Liver (tissue), 9 donors: ENCODE results near the gene OR11H6. TPM values are rescaled to one million over a fixed set of nuclear protein-coding genes. Genes with fewer than 3 reads are reported as not detected.
"Not testable (repeated sequence)": the region's sequence is repeated elsewhere in the genome, so short reads cannot be mapped to it uniquely, and the experiment has no call there.

Experiments used
- DNase-seq: peaks from one replicate; pipeline ENCODE4 v3.0.0-alpha.2; 2017; ENCODE audit warnings: low spot score
- H3K27ac ChIP-seq, 2 donors: one replicate each; pipeline ENCODE4 v1.7.0; 2013; ENCODE audit warnings: inconsistent platforms in 2 of 2, low read length in 2 of 2, control low read depth in 1 of 2, low read depth in 1 of 2, mild to moderate bottlenecking in 1 of 2
- H3K27me3 ChIP-seq, 4 donors: one replicate each; pipeline versions ENCODE4 v1.6.1 to v1.7.0; 2013; ENCODE audit warnings: low read length in 3 of 4, inconsistent platforms in 1 of 4, mild to moderate bottlenecking in 1 of 4, moderate library complexity in 1 of 4; ENCODE audit not compliant: control insufficient read depth in 4 of 4, insufficient read depth in 4 of 4
- H3K36me3 ChIP-seq, 4 donors: one replicate each; pipeline versions ENCODE4 v1.6.1 to v1.7.0; 2013; ENCODE audit warnings: low read length in 3 of 4, mild to moderate bottlenecking in 3 of 4, low read depth in 1 of 4, moderate library complexity in 1 of 4; ENCODE audit not compliant: control insufficient read depth in 4 of 4, insufficient read depth in 3 of 4
- H3K4me1 ChIP-seq, 4 donors: one replicate each; pipeline versions ENCODE4 v1.6.1 to v1.7.0; 2013; ENCODE audit warnings: low read length in 3 of 4, mild to moderate bottlenecking in 3 of 4, moderate library complexity in 1 of 4; ENCODE audit not compliant: control insufficient read depth in 4 of 4, insufficient read depth in 4 of 4
- H3K4me3 ChIP-seq, 3 donors: one replicate each; pipeline versions ENCODE4 v1.6.1 to v1.7.0; 2013; ENCODE audit warnings: low read length in 3 of 3, control low read depth in 1 of 3, low read depth in 1 of 3, mild to moderate bottlenecking in 1 of 3
- H3K9ac ChIP-seq, 2 donors: one replicate each; pipeline ENCODE4 v1.7.0; 2013; ENCODE audit warnings: low read length in 2 of 2, mild to moderate bottlenecking in 2 of 2, moderate library complexity in 2 of 2, control low read depth in 1 of 2, low read depth in 1 of 2
- H3K9me3 ChIP-seq, 4 donors: one replicate each; pipeline versions ENCODE4 v1.6.1 to v1.7.0; 2013; ENCODE audit warnings: low read length in 3 of 4; ENCODE audit not compliant: control insufficient read depth in 4 of 4
- CTCF ChIP-seq: fragments of 150-350 bp; IDR thresholded peaks from 2 replicates; pipeline ENCODE4 v1.5.1; 2017; ENCODE audit warnings: improper control_type of control experiment, low read depth, low read length; ENCODE audit not compliant: missing input control
- EGR1 ChIP-seq, 2 donors: IDR thresholded peaks; 2 replicates each; pipeline ENCODE4 v1.6.1; 2016 to 2018; ENCODE audit warnings: antibody characterized with exemption in 2 of 2, low read depth in 2 of 2
- FOXA2 ChIP-seq: IDR thresholded peaks from 2 replicates; pipeline ENCODE4 v1.6.1; 2016; ENCODE audit warnings: antibody characterized with exemption
- HNF4A ChIP-seq, 2 donors: conservative IDR thresholded peaks; 2 replicates each; pipeline ENCODE4 v1.6.1; 2016; ENCODE audit warnings: antibody characterized with exemption in 2 of 2, mild to moderate bottlenecking in 2 of 2
- HNF4G ChIP-seq: IDR thresholded peaks from 2 replicates; pipeline ENCODE4 v1.6.1; 2016; ENCODE audit warnings: antibody characterized with exemption
- RAD21 ChIP-seq, 2 donors: IDR thresholded peaks; 2 replicates each; pipeline ENCODE4 v1.6.1; 2016; ENCODE audit warnings: antibody characterized with exemption in 2 of 2, mild to moderate bottlenecking in 2 of 2
- RXRA ChIP-seq, 2 donors: IDR thresholded peaks; 2 replicates each; pipeline ENCODE4 v1.6.1; 2017 to 2018; ENCODE audit warnings: antibody characterized with exemption in 2 of 2, mild to moderate bottlenecking in 1 of 2
- SP1 ChIP-seq: IDR thresholded peaks from 2 replicates; pipeline ENCODE4 v1.6.1; 2018; ENCODE audit warnings: antibody characterized with exemption, mild to moderate bottlenecking
- WGBS: extraction: QIAGEN DNeasy Blood & Tissue Kit; methylation state at CpG from one replicate; pipeline ENCODE4 v1.1.7; 2013; 5-methylcytosine and 5-hydroxymethylcytosine counted together
- polyA plus RNA-seq, 2 donors: library from polyadenylated mRNA; stranded (reverse) in 1 of 2; unstranded in 1 of 2; fragments of 200-250 nt in 1 of 2; fragments of >200 nt in 1 of 2; fragmentation: Nextera tagmentation in 1 of 2; extraction: Ambion mirVana in 1 of 2; gene quantifications; one replicate each; pipeline versions ENCODE4 v1.2.1 to v1.2.3, GENCODE V29; 2013 to 2015
- total RNA-seq, 2 donors: library from RNA; depleted of rRNA; stranded (reverse); fragments of >200 nt; gene quantifications; one replicate each; pipeline ENCODE4 v1.2.3, GENCODE V29; 2014
- TF ChIP-seq, protein P1 (sequence below): IDR thresholded peaks from 2 replicates; pipeline ENCODE4 v1.6.1; 2016; ENCODE audit warnings: antibody characterized with exemption, mild to moderate bottlenecking
- TF ChIP-seq, protein P2 (sequence below): IDR thresholded peaks from 2 replicates; pipeline ENCODE4 v1.6.1; 2016; ENCODE audit warnings: antibody characterized with exemption
- donor health status: healthy.
- donor health status: healthy.
- donor health status: healthy.
- donor health status: healthy.
- donor health status: healthy.

Gene OR11H6
- total and polyA plus RNA-seq, 4 donors: not detected

DNA sequence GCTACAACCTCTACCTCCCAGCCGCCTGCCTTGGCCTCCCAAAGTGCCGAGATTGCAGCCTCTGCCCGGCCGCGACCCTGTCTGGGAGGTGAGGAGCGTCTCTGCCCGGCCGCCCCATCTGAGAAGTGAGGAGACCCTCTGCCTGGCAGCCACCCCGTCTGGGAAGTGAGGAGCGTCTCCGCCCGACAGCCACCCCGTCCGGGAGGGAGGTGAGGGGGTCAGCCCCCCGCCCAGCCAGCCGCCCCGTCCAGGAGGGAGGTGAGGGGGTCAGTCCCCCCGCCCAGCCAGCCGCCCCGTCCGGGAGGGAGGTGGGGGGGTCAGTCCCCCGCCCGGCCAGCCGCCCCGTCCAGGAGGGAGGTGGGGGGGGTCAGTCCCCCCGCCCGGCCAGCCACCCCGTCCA lies 11.1 kb upstream of the OR11H6 start:
- WGBS: 92% methylated on average over 28 of the region's 28 CpGs
- not testable (repeated sequence) for DNase-seq, H3K9me3 ChIP-seq, H3K36me3 ChIP-seq, H3K4me3 ChIP-seq, H3K27me3 ChIP-seq, H3K4me1 ChIP-seq, H3K9ac ChIP-seq, H3K27ac ChIP-seq

DNA sequence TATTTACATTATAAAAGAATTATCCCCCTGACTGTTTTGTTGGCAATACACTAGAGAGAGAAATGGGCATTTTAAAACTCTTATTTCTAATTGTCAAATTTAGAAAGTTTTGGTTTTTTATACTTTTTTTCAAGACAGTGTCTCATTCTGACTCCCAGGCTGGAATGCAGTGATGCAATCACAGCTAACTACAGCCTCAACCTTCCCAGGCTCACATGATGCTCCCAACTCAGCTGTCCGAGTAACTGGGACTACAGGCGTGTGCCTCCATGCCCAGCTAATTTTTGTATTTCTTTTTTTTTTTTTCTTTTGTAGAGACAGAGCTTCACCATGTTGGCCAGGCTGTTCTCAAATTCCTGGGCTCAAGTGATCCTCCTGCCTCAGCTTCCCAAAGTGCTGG lies 8.3 kb upstream of the OR11H6 start:
- H3K36me3 ChIP-seq: no peaks in the 10 kb centered on the region
- 78% methylated on average over 2 of the region's 2 CpGs for WGBS
- TF ChIP-seq RAD21 (IDR thresholded peaks at IDR 0.05) (no peak), RXRA (IDR thresholded peaks at IDR 0.05) (no peak), EGR1 (IDR thresholded peaks at IDR 0.05; ENCODE audit: low read depth in 2 of 2) (no peak)
- TF ChIP-seq, protein P1, sequence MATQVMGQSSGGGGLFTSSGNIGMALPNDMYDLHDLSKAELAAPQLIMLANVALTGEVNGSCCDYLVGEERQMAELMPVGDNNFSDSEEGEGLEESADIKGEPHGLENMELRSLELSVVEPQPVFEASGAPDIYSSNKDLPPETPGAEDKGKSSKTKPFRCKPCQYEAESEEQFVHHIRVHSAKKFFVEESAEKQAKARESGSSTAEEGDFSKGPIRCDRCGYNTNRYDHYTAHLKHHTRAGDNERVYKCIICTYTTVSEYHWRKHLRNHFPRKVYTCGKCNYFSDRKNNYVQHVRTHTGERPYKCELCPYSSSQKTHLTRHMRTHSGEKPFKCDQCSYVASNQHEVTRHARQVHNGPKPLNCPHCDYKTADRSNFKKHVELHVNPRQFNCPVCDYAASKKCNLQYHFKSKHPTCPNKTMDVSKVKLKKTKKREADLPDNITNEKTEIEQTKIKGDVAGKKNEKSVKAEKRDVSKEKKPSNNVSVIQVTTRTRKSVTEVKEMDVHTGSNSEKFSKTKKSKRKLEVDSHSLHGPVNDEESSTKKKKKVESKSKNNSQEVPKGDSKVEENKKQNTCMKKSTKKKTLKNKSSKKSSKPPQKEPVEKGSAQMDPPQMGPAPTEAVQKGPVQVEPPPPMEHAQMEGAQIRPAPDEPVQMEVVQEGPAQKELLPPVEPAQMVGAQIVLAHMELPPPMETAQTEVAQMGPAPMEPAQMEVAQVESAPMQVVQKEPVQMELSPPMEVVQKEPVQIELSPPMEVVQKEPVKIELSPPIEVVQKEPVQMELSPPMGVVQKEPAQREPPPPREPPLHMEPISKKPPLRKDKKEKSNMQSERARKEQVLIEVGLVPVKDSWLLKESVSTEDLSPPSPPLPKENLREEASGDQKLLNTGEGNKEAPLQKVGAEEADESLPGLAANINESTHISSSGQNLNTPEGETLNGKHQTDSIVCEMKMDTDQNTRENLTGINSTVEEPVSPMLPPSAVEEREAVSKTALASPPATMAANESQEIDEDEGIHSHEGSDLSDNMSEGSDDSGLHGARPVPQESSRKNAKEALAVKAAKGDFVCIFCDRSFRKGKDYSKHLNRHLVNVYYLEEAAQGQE: no peak
- TF ChIP-seq, protein P2, sequence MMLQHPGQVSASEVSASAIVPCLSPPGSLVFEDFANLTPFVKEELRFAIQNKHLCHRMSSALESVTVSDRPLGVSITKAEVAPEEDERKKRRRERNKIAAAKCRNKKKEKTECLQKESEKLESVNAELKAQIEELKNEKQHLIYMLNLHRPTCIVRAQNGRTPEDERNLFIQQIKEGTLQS: no peak
- H3K4me1 ChIP-seq: no peaks in the 10 kb centered on the region
- no peaks in the 10 kb centered on the region for H3K27me3 ChIP-seq
- H3K9ac ChIP-seq: no peak overlapping the region
- H3K27ac ChIP-seq: no peak overlapping the region
- no peak for DNase-seq
- no peak overlapping the region for H3K4me3 ChIP-seq
- H3K9me3 ChIP-seq: no peaks in the 10 kb centered on the region

DNA sequence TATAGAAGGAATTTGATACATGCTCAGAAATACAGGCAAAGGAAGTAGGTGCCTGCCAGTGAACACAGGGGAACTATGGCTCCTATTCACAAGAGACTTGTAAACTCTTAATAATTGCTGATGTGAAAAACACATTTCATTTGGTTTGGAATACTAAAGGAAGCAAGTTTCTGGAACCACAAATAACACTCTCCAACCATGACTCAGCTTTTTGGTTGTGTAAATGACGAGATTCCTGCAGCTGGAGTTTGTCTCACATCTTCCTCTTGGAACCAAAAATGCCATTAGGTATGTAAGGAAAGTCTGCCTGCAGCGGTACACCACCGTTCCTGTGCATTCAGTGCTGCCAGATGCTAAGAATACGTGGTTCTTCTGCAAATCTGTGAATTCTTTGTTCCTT lies 4.5 kb upstream of the OR11H6 start:
- no peak overlapping the region for H3K9ac ChIP-seq
- no peaks in the 10 kb centered on the region for H3K4me1 ChIP-seq
- DNase-seq: no peak
- TF ChIP-seq HNF4A (conservative IDR thresholded peaks at IDR 0.05): no peak
- WGBS: 53% methylated on average over 4 of the region's 4 CpGs
- H3K27ac ChIP-seq: no peak overlapping the region
- H3K4me3 ChIP-seq: no peak overlapping the region
- no peaks in the 10 kb centered on the region for H3K36me3 ChIP-seq
- no peaks in the 10 kb centered on the region for H3K9me3 ChIP-seq
- no peaks in the 10 kb centered on the region for H3K27me3 ChIP-seq

GRCh38 chr14:20228681-20229080 lies 5.2 kb downstream of the OR11H6 start, which contains the start of gene OR11H7:
TSS of gene OR11H7 (plus strand) at chr14:20228981.
- 52% methylated on average over 1 of the region's 1 CpG for WGBS
- Histone ChIP-seq H3K9ac (no peak within 1 kb of the TSS), H3K36me3 (no peaks in the 10 kb centered on the region), H3K27me3 (no peaks in the 10 kb centered on the region), H3K4me3 (no peak within 1 kb of the TSS), H3K4me1 (no peaks in the 10 kb centered on the region), H3K9me3 (peaks cover 0 to 7% (median 6%) of the 10 kb centered on the region in 4 donors), H3K27ac (no peak within 1 kb of the TSS)
- TF ChIP-seq SP1 (no peak), HNF4G (no peak), CTCF (no peak), FOXA2 (no peak)
- TF ChIP-seq, protein P1: no peak
- DNase-seq: no peak

DNA sequence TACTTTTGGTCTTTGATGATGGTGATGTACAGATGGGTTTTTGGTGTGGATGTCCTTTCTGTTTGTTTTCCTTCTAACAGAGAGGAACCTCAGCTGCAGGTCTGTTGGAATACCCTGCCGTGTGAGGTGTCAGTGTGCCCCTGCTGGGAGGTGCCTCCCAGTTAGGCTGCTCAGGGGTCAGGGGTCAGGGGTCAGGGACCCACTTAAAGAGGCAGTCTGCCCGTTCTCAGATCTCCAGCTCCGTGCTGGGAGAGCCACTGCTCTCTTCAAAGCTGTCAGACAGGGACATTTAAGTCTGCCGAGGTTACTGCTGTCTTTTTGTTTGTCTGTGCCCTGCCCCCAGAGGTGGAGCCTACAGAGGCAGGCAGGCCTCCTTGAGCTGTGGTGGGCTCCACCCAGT lies 11.9 kb downstream of the OR11H6 start:
- H3K36me3 ChIP-seq, DNase-seq, H3K27ac ChIP-seq, H3K27me3 ChIP-seq, H3K4me1 ChIP-seq, H3K4me3 ChIP-seq, H3K9ac ChIP-seq, H3K9me3 ChIP-seq: not testable (repeated sequence)
- 75% methylated on average over 4 of the region's 4 CpGs for WGBS
